HCT116 (cell line): ENCODE measurements around the gene TET2. TPM values are rescaled to one million over a fixed set of nuclear protein-coding genes. Genes with fewer than 3 reads are reported as not detected.

ENCODE experiments used
- ATAC-seq: fragments of 200-7000 bp; cut with Tn5 transposase; 2 replicates; pipeline ENCODE4 v1.9.1; 2020; ENCODE audit warnings: mild to moderate bottlenecking, moderate library complexity
- BruUV-seq: library from RNA; stranded (reverse); fragments of 400-500 nt; replicated peaks from 2 replicates; lab custom pipeline; 2021; lab: Mats Ljungman, UMichigan
- CTCF ChIA-PET: fragments of 300-600 bp; sonication (Branson Sonifier 250); formaldehyde crosslinking; loops from one replicate; lab custom pipeline; 2021; ENCODE audit warnings: antibody characterized with exemption; lab: Charles Lee
- POLR2A ChIA-PET: fragments of 300-600, 350-600 bp; sonication (Branson Sonifier 250); formaldehyde crosslinking; loops from one replicate; lab custom pipeline; 2021; ENCODE audit warnings: antibody characterized with exemption; lab: Charles Lee
- RAD21 ChIA-PET, 2 experiments: fragments of 300-600 bp; sonication (Branson Sonifier 250); formaldehyde crosslinking; loops; one replicate each; lab custom pipeline; 2023; ENCODE audit warnings: low total read pairs in 2 of 2; ENCODE audit not compliant: uncharacterized antibody in 2 of 2, unreplicated experiment in 2 of 2, low non-redundant PET in 1 of 2; lab: Charles Lee
- DNase-seq: peaks from one replicate; pipeline ENCODE4 v3.0.0-alpha.2; 2010; ENCODE audit warnings: low read depth, low spot score
- H2AFZ ChIP-seq: fragments of 200-600 bp; shearing (Covaris generic), sonication (generic); 2 replicates; pipeline ENCODE4 v1.6.1; 2017; ENCODE audit warnings: low read depth, mixed run types, mixed read lengths, antibody characterized with exemption, low read length; ENCODE audit not compliant: poor library complexity, severe bottlenecking
- H3K27ac ChIP-seq: 2 replicates; pipeline ENCODE4 v1.5.1; 2012; ENCODE audit warnings: low read depth, low read length
- H3K27me3 ChIP-seq: fragments of 200-600 bp; sonication (generic); 2 replicates; pipeline ENCODE4 v1.6.1; 2016; ENCODE audit warnings: mixed run types, low read length, mixed read lengths; ENCODE audit not compliant: insufficient read depth
- H3K36me3 ChIP-seq, 2 experiments: fragments of 200-500 bp in 1 of 2; fragments of 200-600 bp in 1 of 2; sonication (Bioruptor generic) in 1 of 2; sonication (generic) in 1 of 2; 2 replicates each; pipeline versions ENCODE4 v1.5.1 to v1.6.1; 2014 to 2016; ENCODE audit warnings: low read length in 2 of 2, inconsistent platforms in 1 of 2, mixed read lengths in 1 of 2, mixed run types in 1 of 2; ENCODE audit not compliant: insufficient read depth in 2 of 2, control insufficient read depth in 1 of 2
- H3K4me1 ChIP-seq, 2 experiments: fragments of 200-600 bp in 1 of 2; sonication (generic) in 1 of 2; 2 replicates each; pipeline versions ENCODE4 v1.5.1 to v1.6.1; 2012 to 2017; ENCODE audit warnings: low read length in 2 of 2, inconsistent platforms in 1 of 2, mild to moderate bottlenecking in 1 of 2, mixed read lengths in 1 of 2, mixed run types in 1 of 2, moderate library complexity in 1 of 2; ENCODE audit not compliant: insufficient read depth in 2 of 2, control insufficient read depth in 1 of 2
- H3K4me2 ChIP-seq: fragments of 200-600 bp; sonication (generic); 2 replicates; pipeline ENCODE4 v1.6.1; 2017; ENCODE audit warnings: mixed run types, low read length, mixed read lengths
- H3K4me3 ChIP-seq, 2 experiments: fragments of 200-600 bp in 1 of 2; sonication (generic) in 1 of 2; replicated peaks in 1 of 2; 2 replicates each; pipeline ENCODE4 v1.5.1; 2011 to 2016; ENCODE audit warnings: low read length in 2 of 2, control low read depth in 1 of 2, low read depth in 1 of 2, mild to moderate bottlenecking in 1 of 2, mixed read lengths in 1 of 2, mixed run types in 1 of 2
- H3K79me2 ChIP-seq: fragments of 200-600 bp; sonication (generic); 2 replicates; pipeline ENCODE4 v1.6.1; 2017; ENCODE audit warnings: mild to moderate bottlenecking, mixed run types, low read length, moderate library complexity, mixed read lengths; ENCODE audit not compliant: insufficient read depth
- H3K9ac ChIP-seq: fragments of 200-600 bp; sonication (generic); 2 replicates; pipeline ENCODE4 v1.6.1; 2016; ENCODE audit warnings: low read length, mixed read lengths
- H3K9me2 ChIP-seq: fragments of 200-600 bp; sonication (generic), shearing (Covaris generic); 2 replicates; pipeline ENCODE4 v1.6.1; 2017; ENCODE audit warnings: mixed run types, mild to moderate bottlenecking, moderate library complexity; ENCODE audit not compliant: insufficient read depth
- H3K9me3 ChIP-seq, 2 experiments: fragments of 200-500 bp in 1 of 2; fragments of 200-600 bp in 1 of 2; sonication (Bioruptor generic) in 1 of 2; sonication (generic) in 1 of 2; 2 replicates each; pipeline ENCODE4 v1.6.1; 2014 to 2017; ENCODE audit warnings: low read length in 2 of 2, mixed read lengths in 2 of 2, inconsistent platforms in 1 of 2, low read depth in 1 of 2, mild to moderate bottlenecking in 1 of 2, mixed run types in 1 of 2, moderate library complexity in 1 of 2; ENCODE audit not compliant: control insufficient read depth in 1 of 2, insufficient read depth in 1 of 2
- H4K20me1 ChIP-seq: fragments of 200-600 bp; sonication (generic), shearing (Covaris generic); 2 replicates; pipeline ENCODE4 v1.6.1; 2017; ENCODE audit warnings: mixed run types, mild to moderate bottlenecking, moderate library complexity; ENCODE audit not compliant: insufficient read depth
- CEBPB ChIP-seq: IDR thresholded peaks from 2 replicates; pipeline ENCODE4 v1.6.1; 2012; ENCODE audit warnings: low read depth
- EGR1 ChIP-seq: IDR thresholded peaks from 2 replicates; pipeline ENCODE4 v1.6.1; 2012; ENCODE audit warnings: low read depth
- EZH2 ChIP-seq: fragments of 200-600 bp; sonication (generic); IDR thresholded peaks from 2 replicates; pipeline ENCODE4 v1.6.1; 2017; ENCODE audit warnings: antibody characterized with exemption, mixed run types
- EZH2phosphoT487 ChIP-seq: fragments of 200-600 bp; IDR thresholded peaks from 2 replicates; pipeline ENCODE4 v1.6.1; 2018; ENCODE audit warnings: antibody characterized with exemption, borderline replicate concordance
- FOSL1 ChIP-seq: IDR thresholded peaks from 2 replicates; pipeline ENCODE4 v1.6.1; 2012; ENCODE audit warnings: low read depth
- JUND ChIP-seq: IDR thresholded peaks from 2 replicates; pipeline ENCODE4 v1.6.1; 2012
- RAD21 ChIP-seq: IDR thresholded peaks from 2 replicates; pipeline ENCODE4 v1.6.1; 2012; ENCODE audit warnings: low read depth, mild to moderate bottlenecking
- SIN3A ChIP-seq: IDR thresholded peaks from 2 replicates; pipeline ENCODE4 v1.6.1; 2012; ENCODE audit warnings: low read depth
- SP1 ChIP-seq: IDR thresholded peaks from 2 replicates; pipeline ENCODE4 v1.6.1; 2012; ENCODE audit warnings: low read depth
- SRF ChIP-seq: IDR thresholded peaks from 2 replicates; pipeline ENCODE4 v1.6.1; 2012; ENCODE audit warnings: low read depth
- YY1 ChIP-seq: IDR thresholded peaks from 2 replicates; pipeline ENCODE4 v1.6.1; 2011; ENCODE audit warnings: low read length, low read depth, moderate library complexity, mild to moderate bottlenecking; ENCODE audit not compliant: insufficient replicate concordance; ENCODE audit errors: extremely low read depth
- intact Hi-C: fragments of 100-400 bp; cut with micrococcal nuclease; formaldehyde crosslinking; loops from 2 replicates; pipeline ENCODE4 v1.10.0; 2022
- total RNA-seq: library from RNA; stranded (reverse); gene quantifications from one replicate; pipeline ENCODE4 v1.2.1, GENCODE V29; 2021; ENCODE audit not compliant: unreplicated experiment
- TF ChIP-seq, protein P1 (sequence below): IDR thresholded peaks from 2 replicates; pipeline ENCODE4 v1.6.1; 2011; ENCODE audit warnings: mild to moderate bottlenecking, low read length, moderate library complexity; ENCODE audit not compliant: insufficient replicate concordance; ENCODE audit errors: extremely low read depth
- TF ChIP-seq, protein P2 (sequence below), 3 experiments: fragments of 200-600 bp in 1 of 3; sonication (generic) in 1 of 3; IDR thresholded peaks in 2 of 3; conservative IDR thresholded peaks in 1 of 3; 2 replicates each; pipeline ENCODE4 v1.5.1; 2012 to 2017; ENCODE audit warnings: low read depth in 2 of 3, low read length in 2 of 3, antibody characterized with exemption in 1 of 3, borderline replicate concordance in 1 of 3, control low read depth in 1 of 3, mild to moderate bottlenecking in 1 of 3, mixed read lengths in 1 of 3, mixed run types in 1 of 3, moderate library complexity in 1 of 3; ENCODE audit not compliant: insufficient read depth in 1 of 3

TET2 gene
- total RNA-seq, 1 experiment from 2014 or later, result 9.7 TPM

- Histone ChIP-seq H3K4me2 (no peak overlapping the region), H3K4me3 (no peak overlapping the region), H4K20me1 (no peaks in the 10 kb centered on the region), H3K4me1 (no peaks in the 10 kb centered on the region), H3K36me3 (no peaks in the 10 kb centered on the region), H3K27me3 (no peaks in the 10 kb centered on the region), H3K27ac (no peak overlapping the region), H3K9me3 (no peaks in the 10 kb centered on the region), H2AFZ (no peak overlapping the region), H3K79me2 (no peaks in the 10 kb centered on the region), H3K9ac (no peak overlapping the region), H3K9me2 (no peaks in the 10 kb centered on the region)
- CTCF ChIA-PET, result no interaction called here
- RAD21 ChIA-PET, result no interaction called here
- intact Hi-C loops, result no loop called here
- DNase-seq (no peak), ATAC-seq (no peak)
- POLR2A ChIA-PET, result no interaction called here
- TF ChIP-seq, protein P1, sequence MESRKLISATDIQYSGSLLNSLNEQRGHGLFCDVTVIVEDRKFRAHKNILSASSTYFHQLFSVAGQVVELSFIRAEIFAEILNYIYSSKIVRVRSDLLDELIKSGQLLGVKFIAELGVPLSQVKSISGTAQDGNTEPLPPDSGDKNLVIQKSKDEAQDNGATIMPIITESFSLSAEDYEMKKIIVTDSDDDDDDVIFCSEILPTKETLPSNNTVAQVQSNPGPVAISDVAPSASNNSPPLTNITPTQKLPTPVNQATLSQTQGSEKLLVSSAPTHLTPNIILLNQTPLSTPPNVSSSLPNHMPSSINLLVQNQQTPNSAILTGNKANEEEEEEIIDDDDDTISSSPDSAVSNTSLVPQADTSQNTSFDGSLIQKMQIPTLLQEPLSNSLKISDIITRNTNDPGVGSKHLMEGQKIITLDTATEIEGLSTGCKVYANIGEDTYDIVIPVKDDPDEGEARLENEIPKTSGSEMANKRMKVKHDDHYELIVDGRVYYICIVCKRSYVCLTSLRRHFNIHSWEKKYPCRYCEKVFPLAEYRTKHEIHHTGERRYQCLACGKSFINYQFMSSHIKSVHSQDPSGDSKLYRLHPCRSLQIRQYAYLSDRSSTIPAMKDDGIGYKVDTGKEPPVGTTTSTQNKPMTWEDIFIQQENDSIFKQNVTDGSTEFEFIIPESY, result no peak
- no peak for TF ChIP-seq RAD21
- no peak for TF ChIP-seq SRF
- TF ChIP-seq SP1, result no peak
- TF ChIP-seq FOSL1, result no peak
- TF ChIP-seq SIN3A, result no peak
- no peak for TF ChIP-seq EGR1
- no peak for TF ChIP-seq YY1
- TF ChIP-seq CEBPB, result no peak
- TF ChIP-seq EZH2, result no peak
- no peak for TF ChIP-seq JUND
- TF ChIP-seq, protein P2, sequence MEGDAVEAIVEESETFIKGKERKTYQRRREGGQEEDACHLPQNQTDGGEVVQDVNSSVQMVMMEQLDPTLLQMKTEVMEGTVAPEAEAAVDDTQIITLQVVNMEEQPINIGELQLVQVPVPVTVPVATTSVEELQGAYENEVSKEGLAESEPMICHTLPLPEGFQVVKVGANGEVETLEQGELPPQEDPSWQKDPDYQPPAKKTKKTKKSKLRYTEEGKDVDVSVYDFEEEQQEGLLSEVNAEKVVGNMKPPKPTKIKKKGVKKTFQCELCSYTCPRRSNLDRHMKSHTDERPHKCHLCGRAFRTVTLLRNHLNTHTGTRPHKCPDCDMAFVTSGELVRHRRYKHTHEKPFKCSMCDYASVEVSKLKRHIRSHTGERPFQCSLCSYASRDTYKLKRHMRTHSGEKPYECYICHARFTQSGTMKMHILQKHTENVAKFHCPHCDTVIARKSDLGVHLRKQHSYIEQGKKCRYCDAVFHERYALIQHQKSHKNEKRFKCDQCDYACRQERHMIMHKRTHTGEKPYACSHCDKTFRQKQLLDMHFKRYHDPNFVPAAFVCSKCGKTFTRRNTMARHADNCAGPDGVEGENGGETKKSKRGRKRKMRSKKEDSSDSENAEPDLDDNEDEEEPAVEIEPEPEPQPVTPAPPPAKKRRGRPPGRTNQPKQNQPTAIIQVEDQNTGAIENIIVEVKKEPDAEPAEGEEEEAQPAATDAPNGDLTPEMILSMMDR (IDR thresholded peaks at IDR 0.05 in 2 of 3, conservative IDR thresholded peaks at IDR 0.05 in 1 of 3; ENCODE audit: borderline replicate concordance in 1 of 3, insufficient read depth in 1 of 3, low read depth in 2 of 3, low read length in 2 of 3), result no peak
- no peak for TF ChIP-seq EZH2phosphoT487
- no TSS peak for BruUV-seq
These were observed 10.9 kb upstream of the TET2 start for GRCh38 chr4:105135785-105136184.
